HT1080 (cell line): Measurements from ENCODE around the gene MAGEB10. TPM values are rescaled to one million over a fixed set of nuclear protein-coding genes. Genes with fewer than 3 reads are reported as not detected.
"Not testable (repeated sequence)": the region's sequence is repeated elsewhere in the genome, so short reads cannot be mapped to it uniquely, and the experiment has no call there.

ENCODE experiments used
- DNase-seq: peaks from one replicate; pipeline ENCODE4 v3.0.0-alpha.2; 2015; ENCODE audit warnings: low read depth
- polyA plus RNA-seq, 2 experiments: library from polyadenylated mRNA; depleted of rRNA; stranded (reverse); fragments of >200 nt; gene quantifications; 2 replicates each; pipeline ENCODE4 v1.2.3, GENCODE V29; 2015
- total RNA-seq: library from RNA; depleted of rRNA; stranded (reverse); fragments of >200 nt; shearing (Covaris generic); gene quantifications from 2 replicates; pipeline ENCODE4 v1.2.3, GENCODE V29; 2014; rRNA removed

Gene MAGEB10
- total RNA-seq = not detected in 2 replicates
- polyA plus RNA-seq (2015; cell fraction: cytosol; rRNA removed) = not detected in 2 replicates
- polyA plus RNA-seq (2015; cell fraction: nucleus; rRNA removed) = not detected in 2 replicates

- DNase-seq = no peak
Observed at GRCh38 chrX:27807690-27808089, at the start of gene MAGEB10. Gene MAGEB10, plus strand, starts transcription at chrX:27807990. Its CDS starts 13,317 bp downstream, at chrX:27821307.

GRCh38 chrX:27765718-27766117, 42.1 kb upstream of the MAGEB10 start:
- no peak for DNase-seq

GRCh38 chrX:27767387-27767786, 40.4 kb upstream of the MAGEB10 start:
- DNase-seq = peak; percentile 1

- no peak for DNase-seq
Observed at GRCh38 chrX:27775984-27776383, 31.8 kb upstream of the MAGEB10 start.

- DNase-seq = no peak
Observed at GRCh38 chrX:27796640-27797257, 11.0 kb upstream of the MAGEB10 start.

GRCh38 chrX:27797575-27797974, 10.2 kb upstream of the MAGEB10 start:
- no peak for DNase-seq

- no peak for DNase-seq
Observed at GRCh38 chrX:27808226-27808625, 436 bp downstream of the MAGEB10 start.

- not testable (repeated sequence) for DNase-seq
Observed at GRCh38 chrX:27808991-27809859, 1.4 kb downstream of the MAGEB10 start.

GRCh38 chrX:27815209-27815608, 7.4 kb downstream of the MAGEB10 start:
- peak; percentile 65 for DNase-seq

- DNase-seq = no peak
Observed at GRCh38 chrX:27823812-27824211, 16.0 kb downstream of the MAGEB10 start.

- DNase-seq = no peak
Observed at GRCh38 chrX:27838185-27838584, 30.4 kb downstream of the MAGEB10 start.

GRCh38 chrX:27840881-27841280, 33.1 kb downstream of the MAGEB10 start:
- no peak for DNase-seq

GRCh38 chrX:27842859-27843258, 35.1 kb downstream of the MAGEB10 start:
- no peak for DNase-seq

GRCh38 chrX:27860337-27860736, 52.5 kb downstream of the MAGEB10 start:
- no peak for DNase-seq

GRCh38 chrX:27863809-27864208, 56.0 kb downstream of the MAGEB10 start:
- no peak for DNase-seq

Other genes with a start within 250 kb of the MAGEB10 start
- gene DCAF8L2, start 217.6 kb upstream of the MAGEB10 start, total RNA-seq = not detected in 2 replicates
- not detected in 2 replicates for gene DCAF8L1, start 173.5 kb downstream of the MAGEB10 start, total RNA-seq